ENCODE data around the gene FAM200A. TPM values are rescaled to one million over a fixed set of nuclear protein-coding genes. Genes with fewer than 3 reads are reported as not detected.

The FAM200A gene
- total and polyA plus RNA-seq, 2 of the 13 experiments (the other 11 are each of a cell fraction or from before 2014, with no cell fraction given) = 4.7 to 6.3 TPM

- Histone ChIP-seq H2AFZ (ENCODE audit: low read length) (no peak overlapping the region), H3K4me3 (replicated peaks in 1 of 3; ENCODE audit: insufficient read depth in 1 of 3, low read depth in 2 of 3, low read length in 3 of 3) (no peak overlapping the region), H4K20me1 (ENCODE audit: insufficient read depth, low read length) (no peaks in the 10 kb centered on the region), H3K27ac (ENCODE audit: extremely low read length, insufficient read depth, low read length) (no peak overlapping the region), H3K4me1 (ENCODE audit: insufficient read depth, low read length) (peaks cover 9% of the 10 kb centered on the region), H3K9me3 (ENCODE audit: low read length) (no peaks in the 10 kb centered on the region), H3K79me2 (ENCODE audit: insufficient read depth, low read length) (no peaks in the 10 kb centered on the region), H3K4me2 (ENCODE audit: low read depth, low read length) (no peak overlapping the region), H3K36me3 (replicated peaks in 1 of 2; ENCODE audit: control insufficient read depth in 1 of 2, insufficient read depth in 2 of 2, low read length in 2 of 2) (peaks cover 3 to 7% of the 10 kb centered on the region in 2 experiments; a peak in 2 of 5 replicates), H3K9ac (ENCODE audit: insufficient read depth, low read depth, low read length) (no peak overlapping the region), H3K27me3 (ENCODE audit: control insufficient read depth in 1 of 2, insufficient read depth in 2 of 2, low read length in 2 of 2) (no peaks in the 10 kb centered on the region)
- ChIA-PET CTCF (ENCODE audit: low intra/inter-chr PET ratio, low total read pairs) (no interaction called here), POLR2A (no interaction called here)
- no peak for ATAC-seq
- intact Hi-C loops (cut with micrococcal nuclease; ENCODE audit: unreplicated experiment) = no loop called here
- TF ChIP-seq, protein P1, sequence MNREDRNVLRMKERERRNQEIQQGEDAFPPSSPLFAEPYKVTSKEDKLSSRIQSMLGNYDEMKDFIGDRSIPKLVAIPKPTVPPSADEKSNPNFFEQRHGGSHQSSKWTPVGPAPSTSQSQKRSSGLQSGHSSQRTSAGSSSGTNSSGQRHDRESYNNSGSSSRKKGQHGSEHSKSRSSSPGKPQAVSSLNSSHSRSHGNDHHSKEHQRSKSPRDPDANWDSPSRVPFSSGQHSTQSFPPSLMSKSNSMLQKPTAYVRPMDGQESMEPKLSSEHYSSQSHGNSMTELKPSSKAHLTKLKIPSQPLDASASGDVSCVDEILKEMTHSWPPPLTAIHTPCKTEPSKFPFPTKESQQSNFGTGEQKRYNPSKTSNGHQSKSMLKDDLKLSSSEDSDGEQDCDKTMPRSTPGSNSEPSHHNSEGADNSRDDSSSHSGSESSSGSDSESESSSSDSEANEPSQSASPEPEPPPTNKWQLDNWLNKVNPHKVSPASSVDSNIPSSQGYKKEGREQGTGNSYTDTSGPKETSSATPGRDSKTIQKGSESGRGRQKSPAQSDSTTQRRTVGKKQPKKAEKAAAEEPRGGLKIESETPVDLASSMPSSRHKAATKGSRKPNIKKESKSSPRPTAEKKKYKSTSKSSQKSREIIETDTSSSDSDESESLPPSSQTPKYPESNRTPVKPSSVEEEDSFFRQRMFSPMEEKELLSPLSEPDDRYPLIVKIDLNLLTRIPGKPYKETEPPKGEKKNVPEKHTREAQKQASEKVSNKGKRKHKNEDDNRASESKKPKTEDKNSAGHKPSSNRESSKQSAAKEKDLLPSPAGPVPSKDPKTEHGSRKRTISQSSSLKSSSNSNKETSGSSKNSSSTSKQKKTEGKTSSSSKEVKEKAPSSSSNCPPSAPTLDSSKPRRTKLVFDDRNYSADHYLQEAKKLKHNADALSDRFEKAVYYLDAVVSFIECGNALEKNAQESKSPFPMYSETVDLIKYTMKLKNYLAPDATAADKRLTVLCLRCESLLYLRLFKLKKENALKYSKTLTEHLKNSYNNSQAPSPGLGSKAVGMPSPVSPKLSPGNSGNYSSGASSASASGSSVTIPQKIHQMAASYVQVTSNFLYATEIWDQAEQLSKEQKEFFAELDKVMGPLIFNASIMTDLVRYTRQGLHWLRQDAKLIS (CRISPR knock-in tag; IDR thresholded peaks at IDR 0.05) = no peak
- TF ChIP-seq AGO2 (optimal IDR thresholded peaks at IDR 0.05; ENCODE audit: low read depth, low read length) (peak; percentile 80), ZNF20 (CRISPR knock-in tag; IDR thresholded peaks at IDR 0.05) (no peak), EEA1 (CRISPR knock-in tag; IDR thresholded peaks at IDR 0.05; ENCODE audit: borderline replicate concordance) (no peak), TOPORS (CRISPR knock-in tag; IDR thresholded peaks at IDR 0.05) (no peak), JDP2 (CRISPR knock-in tag; IDR thresholded peaks at IDR 0.05; ENCODE audit: borderline replicate concordance) (no peak)
- no peak for DNase-seq (ENCODE audit: low spot score)
- BruUV-seq (replicated peaks) = no TSS peak
- over 99% methylated on average over 13 of the region's 34 CpGs for WGBS (ENCODE audit: low lambda C conversion rate)
- in situ Hi-C loops (cut with HindIII; ENCODE audit: extremely low pct_ligation_motif_present, low pct_unique_long_range_greater_than_20kb) = no loop called here
- no peak for FAIRE-seq
These were observed 8.7 kb downstream of the FAM200A start for GRCh38 chr7:99543081-99543671.

Data from HepG2 (cell line).